Body of pancreas (tissue), 4 donors: ENCODE data around the gene ARPC5.

Experiments
- POLR2A ChIP-seq, 3 donors: fragments of 450-650 bp; IDR thresholded peaks; one replicate each; pipeline ENCODE4 v1.6.1; 2016; ENCODE audit warnings: antibody characterized with exemption in 3 of 3, mild to moderate bottlenecking in 2 of 3
- TF ChIP-seq, protein P1 (sequence below), 7 experiments: fragments of 450-650 bp in 4 of 7; fragments of 200-600 bp in 3 of 7; sonication (generic) in 3 of 7; IDR thresholded peaks; one replicate each; pipeline ENCODE4 v1.5.1; 2016 to 2019; ENCODE audit warnings: antibody characterized with exemption in 7 of 7

DNA sequence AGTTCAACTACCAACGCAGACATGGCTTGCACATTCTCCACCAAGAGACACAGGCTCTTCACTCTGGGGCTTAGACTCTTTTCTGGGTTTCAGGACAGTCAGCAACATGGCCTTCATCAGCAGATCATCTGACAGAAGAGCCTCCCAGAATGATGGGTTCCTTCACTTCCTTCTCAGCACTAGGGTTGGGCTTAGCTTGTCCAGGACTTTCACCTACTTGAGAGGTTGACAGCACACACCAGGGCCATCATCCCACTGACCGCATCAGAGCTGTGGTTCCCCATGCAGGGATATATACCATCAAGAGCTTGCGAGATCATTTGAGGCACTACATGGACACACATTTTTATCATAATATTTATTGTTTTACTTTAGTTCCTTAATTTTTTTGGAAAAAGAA lies 34.9 kb downstream of the ARPC5 start:
- TF ChIP-seq POLR2A (IDR thresholded peaks at IDR 0.05) = no peak
- TF ChIP-seq, protein P1, sequence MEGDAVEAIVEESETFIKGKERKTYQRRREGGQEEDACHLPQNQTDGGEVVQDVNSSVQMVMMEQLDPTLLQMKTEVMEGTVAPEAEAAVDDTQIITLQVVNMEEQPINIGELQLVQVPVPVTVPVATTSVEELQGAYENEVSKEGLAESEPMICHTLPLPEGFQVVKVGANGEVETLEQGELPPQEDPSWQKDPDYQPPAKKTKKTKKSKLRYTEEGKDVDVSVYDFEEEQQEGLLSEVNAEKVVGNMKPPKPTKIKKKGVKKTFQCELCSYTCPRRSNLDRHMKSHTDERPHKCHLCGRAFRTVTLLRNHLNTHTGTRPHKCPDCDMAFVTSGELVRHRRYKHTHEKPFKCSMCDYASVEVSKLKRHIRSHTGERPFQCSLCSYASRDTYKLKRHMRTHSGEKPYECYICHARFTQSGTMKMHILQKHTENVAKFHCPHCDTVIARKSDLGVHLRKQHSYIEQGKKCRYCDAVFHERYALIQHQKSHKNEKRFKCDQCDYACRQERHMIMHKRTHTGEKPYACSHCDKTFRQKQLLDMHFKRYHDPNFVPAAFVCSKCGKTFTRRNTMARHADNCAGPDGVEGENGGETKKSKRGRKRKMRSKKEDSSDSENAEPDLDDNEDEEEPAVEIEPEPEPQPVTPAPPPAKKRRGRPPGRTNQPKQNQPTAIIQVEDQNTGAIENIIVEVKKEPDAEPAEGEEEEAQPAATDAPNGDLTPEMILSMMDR (IDR thresholded peaks at IDR 0.05) = no peak
